ENCODE measurements around the gene CEP126. TPM values are rescaled to one million over a fixed set of nuclear protein-coding genes. Genes with fewer than 3 reads are reported as not detected.

CEP126 gene
- total RNA-seq, 2 experiments from 2014 or later: 1.1 to 1.6 TPM

DNA sequence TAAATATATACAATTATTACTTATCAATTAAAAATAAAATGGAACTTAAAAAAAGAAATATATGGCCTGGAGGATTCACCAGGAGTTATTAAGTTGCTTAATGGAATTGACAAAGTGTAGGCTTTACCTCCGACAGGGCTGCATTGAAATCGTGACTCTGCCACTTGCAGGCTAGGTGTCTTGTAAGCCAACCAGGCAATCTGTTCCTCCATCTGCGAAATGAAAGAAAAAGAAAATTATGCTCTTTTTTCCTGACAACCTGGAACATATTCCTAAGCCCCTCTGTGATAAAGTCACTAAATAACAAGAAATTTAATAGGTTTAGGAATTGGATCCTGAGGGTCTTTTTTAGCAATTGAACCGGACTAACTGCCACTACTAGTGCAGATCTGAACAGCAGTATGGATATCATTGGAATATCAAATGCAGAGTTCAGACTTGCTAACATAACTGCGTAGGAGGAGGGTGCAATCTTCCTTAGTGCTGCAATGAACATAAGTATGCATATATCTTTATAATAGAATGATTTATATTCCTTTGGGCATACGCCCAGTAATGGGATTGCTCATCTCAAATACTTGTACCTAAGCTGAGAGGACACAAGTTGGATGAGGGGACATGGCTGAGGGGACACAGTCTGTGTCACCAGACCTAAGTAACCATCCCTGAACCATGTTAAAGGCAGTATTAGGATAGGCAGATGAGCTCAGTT is 42.5 kb upstream of the CEP126 start:
- no peaks in the 10 kb centered on the region for H3K9me3 Mint-ChIP-seq

GRCh38 chr11:101880222-101880621 is 34.6 kb upstream of the CEP126 start:
- H3K4me3 Mint-ChIP-seq: no peak overlapping the region

More for the DNA sequence above, 42.5 kb upstream of the CEP126 start:
- TF ChIP-seq CTCF (IDR thresholded peaks at IDR 0.05): no peak
- Mint-ChIP-seq H3K36me3 (ENCODE audit: low read depth) (no peaks in the 10 kb centered on the region), H3K27me3 (peaks cover 10% of the 10 kb centered on the region), H3K4me1 (ENCODE audit: low read depth) (no peaks in the 10 kb centered on the region), H3K27ac (no peak overlapping the region), H3K4me3 (no peak overlapping the region)
- DNase-seq: no peak
- intact Hi-C loops (cut with micrococcal nuclease): no loop called here
- ChIA-PET POLR2A (no interaction called here), CTCF (no interaction called here)
- ATAC-seq: no peak

GRCh38 chr11:101881586-101881985 is 33.2 kb upstream of the CEP126 start:
- H3K4me1 Mint-ChIP-seq (ENCODE audit: low read depth): no peaks in the 10 kb centered on the region
- no peak for DNase-seq
- TF ChIP-seq CTCF (IDR thresholded peaks at IDR 0.05): no peak
- intact Hi-C loops (cut with micrococcal nuclease): no loop called here
- no peaks in the 10 kb centered on the region for H3K9me3 Mint-ChIP-seq
- ATAC-seq: no peak
- ChIA-PET CTCF (no interaction called here), POLR2A (interaction anchor here (1.4 kb wide), 1 partner anchor 21 kb away, joined by 4 read pairs; no protein-coding TSS in a partner anchor)
- no peaks in the 10 kb centered on the region for H3K36me3 Mint-ChIP-seq (ENCODE audit: low read depth)
- no peak overlapping the region for H3K27ac Mint-ChIP-seq
- H3K4me3 Mint-ChIP-seq: no peak overlapping the region
- H3K27me3 Mint-ChIP-seq: peaks cover 31% of the 10 kb centered on the region

More at GRCh38 chr11:101880222-101880621, 34.6 kb upstream of the CEP126 start:
- TF ChIP-seq CTCF (IDR thresholded peaks at IDR 0.05): no peak
- H3K27ac Mint-ChIP-seq: no peak overlapping the region
- POLR2A ChIA-PET: no interaction called here
- CTCF ChIA-PET: interaction anchor here (0.6 to 3.2 kb wide), 8 partner anchors 16 to 127 kb away, joined by 3 to 18 read pairs (median 3); no protein-coding TSS in a partner anchor
- no peaks in the 10 kb centered on the region for H3K36me3 Mint-ChIP-seq (ENCODE audit: low read depth)
- intact Hi-C loops (cut with micrococcal nuclease): no loop called here
- DNase-seq (no peak), ATAC-seq (no peak)
- peaks cover 33% of the 10 kb centered on the region for H3K27me3 Mint-ChIP-seq
- no peaks in the 10 kb centered on the region for H3K9me3 Mint-ChIP-seq
- no peaks in the 10 kb centered on the region for H3K4me1 Mint-ChIP-seq (ENCODE audit: low read depth)

DNA sequence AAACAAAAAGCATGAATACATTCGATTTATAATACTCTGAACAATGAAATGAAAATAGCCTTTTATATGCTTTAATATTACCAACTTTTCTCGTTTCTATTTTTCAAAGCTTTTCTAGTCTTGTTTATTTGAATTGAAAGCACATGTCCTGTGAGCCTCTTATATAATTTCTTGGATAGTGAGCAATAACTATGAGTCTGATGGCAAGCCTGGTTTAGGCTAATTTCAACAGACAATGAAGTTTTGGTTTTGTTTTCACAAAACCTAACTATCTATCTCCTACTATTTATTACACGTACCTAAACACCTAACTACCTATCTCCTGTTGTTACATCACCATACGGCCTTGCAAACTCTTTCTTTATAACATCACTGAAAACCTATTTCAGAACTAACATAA is 29.2 kb upstream of the CEP126 start:
- no peak for ATAC-seq
- H3K36me3 Mint-ChIP-seq (ENCODE audit: low read depth): no peaks in the 10 kb centered on the region
- no peak for TF ChIP-seq CTCF (IDR thresholded peaks at IDR 0.05)
- POLR2A ChIA-PET: no interaction called here
- H3K4me1 Mint-ChIP-seq (ENCODE audit: low read depth): no peaks in the 10 kb centered on the region
- intact Hi-C loops (cut with micrococcal nuclease): no loop called here
- no peak for DNase-seq
- H3K9me3 Mint-ChIP-seq: no peaks in the 10 kb centered on the region
- no peak overlapping the region for H3K27ac Mint-ChIP-seq
- CTCF ChIA-PET: interaction anchor here (1.0 to 2.1 kb wide), 3 partner anchors 24 to 122 kb away, joined by 3 to 7 read pairs (median 3); no protein-coding TSS in a partner anchor
- peaks cover 17% of the 10 kb centered on the region for H3K27me3 Mint-ChIP-seq
- H3K4me3 Mint-ChIP-seq: no peak overlapping the region

GRCh38 chr11:101889767-101890166 is 25.0 kb upstream of the CEP126 start:
- no peak for TF ChIP-seq CTCF (IDR thresholded peaks at IDR 0.05)
- Mint-ChIP-seq H3K4me3 (no peak overlapping the region), H3K36me3 (ENCODE audit: low read depth) (no peaks in the 10 kb centered on the region), H3K9me3 (no peaks in the 10 kb centered on the region), H3K27ac (no peak overlapping the region), H3K4me1 (ENCODE audit: low read depth) (no peaks in the 10 kb centered on the region), H3K27me3 (peaks cover 7% of the 10 kb centered on the region)
- DNase-seq (no peak), ATAC-seq (no peak)
- CTCF ChIA-PET: no interaction called here
- intact Hi-C loops (cut with micrococcal nuclease): no loop called here
- POLR2A ChIA-PET: no interaction called here
